ENCODE measurements around the gene MRPL45. TPM values are rescaled to one million over a fixed set of nuclear protein-coding genes. Genes with fewer than 3 reads are reported as not detected.
"Not testable (repeated sequence)": the region's sequence is repeated elsewhere in the genome, so short reads cannot be mapped to it uniquely, and the experiment has no call there.

MRPL45 gene
- total RNA-seq (2013; cell fraction: nucleolus; rRNA removed) = 10.3 and 10.6 TPM in 2 replicates
- 47.4 and 54.9 TPM in 2 replicates for total RNA-seq (2014; rRNA removed)
- total RNA-seq (2014; rRNA removed; fragmentation: Illumina TruSeq; extraction: Trizol) = 36.2 and 37.5 TPM in 2 replicates
- total RNA-seq (2021) = 44.5 and 45.3 TPM in 2 replicates
- 40.8 TPM for polyA plus RNA-seq (2011; ENCODE audit: low read depth)
- polyA plus RNA-seq (2011; rRNA removed) = 80.9 and 97.4 TPM in 2 replicates
- polyA plus RNA-seq (2011; cell fraction: cytosol; rRNA removed) = 56.5 and 69.7 TPM in 2 replicates
- polyA plus RNA-seq (2011; cell fraction: nucleus; rRNA removed) = 23.4 and 24.2 TPM in 2 replicates
- polyA plus RNA-seq (2012) = 38.6 and 47.3 TPM in 2 replicates
- polyA plus RNA-seq (2014; fragmentation: Illumina TruSeq; extraction: Trizol) = 82.4 and 98.5 TPM in 2 replicates
- 100 to 1,000 TPM; 107 to 128 TPM for polyA plus RNA-seq (2014; fragmentation: Nextera tagmentation; extraction: Ambion mirVana)
- 60.2 and 61.1 TPM in 2 replicates for polyA plus RNA-seq (2014; rRNA removed)
- polyA plus RNA-seq (2016; fragmentation: Nextera tagmentation; extraction: Ambion mirVana) = 10 to 100 TPM; 57.8 to 58.1 TPM
- 56.0 and 57.7 TPM in 2 replicates for polyA minus RNA-seq (2011; rRNA and poly(A)+ RNA removed)
- 11.8 and 15.4 TPM in 2 replicates for polyA minus RNA-seq (2011; cell fraction: cytosol; rRNA and poly(A)+ RNA removed)
- polyA minus RNA-seq (2011; cell fraction: nucleus; rRNA and poly(A)+ RNA removed) = 4.6 and 5.5 TPM in 2 replicates
- percentile 63 among the genes with signal in this experiment for Bru-seq, nascent RNA
- BruChase-seq, experiment 1, labeled RNA remaining after a 6-hour chase = percentile 65 among the genes with signal in this experiment
- percentile 63 among the genes with signal in this experiment for BruChase-seq, experiment 2, labeled RNA remaining after a 2-hour chase
- long read RNA-seq, experiment 1, transcript MRPL45-203 (8 exons, 1,705 nt) = major isoform, 68 of 78 reads
- long read RNA-seq, experiment 1, partial matches to known transcripts = 6 of 78 reads
- long read RNA-seq, experiment 1, other reads (novel, unspliced or antisense) = 1 of 78 reads
- long read RNA-seq, experiment 2, transcript MRPL45-203 (8 exons, 1,705 nt) = major isoform, 349 of 391 reads
- long read RNA-seq, experiment 2, transcript MRPL45-204 (7 exons, 1,554 nt) = minor isoform, 8 of 391 reads
- long read RNA-seq, experiment 2, partial matches to known transcripts = 13 of 391 reads
- long read RNA-seq, experiment 2, other reads (novel, unspliced or antisense) = 21 of 391 reads

DNA sequence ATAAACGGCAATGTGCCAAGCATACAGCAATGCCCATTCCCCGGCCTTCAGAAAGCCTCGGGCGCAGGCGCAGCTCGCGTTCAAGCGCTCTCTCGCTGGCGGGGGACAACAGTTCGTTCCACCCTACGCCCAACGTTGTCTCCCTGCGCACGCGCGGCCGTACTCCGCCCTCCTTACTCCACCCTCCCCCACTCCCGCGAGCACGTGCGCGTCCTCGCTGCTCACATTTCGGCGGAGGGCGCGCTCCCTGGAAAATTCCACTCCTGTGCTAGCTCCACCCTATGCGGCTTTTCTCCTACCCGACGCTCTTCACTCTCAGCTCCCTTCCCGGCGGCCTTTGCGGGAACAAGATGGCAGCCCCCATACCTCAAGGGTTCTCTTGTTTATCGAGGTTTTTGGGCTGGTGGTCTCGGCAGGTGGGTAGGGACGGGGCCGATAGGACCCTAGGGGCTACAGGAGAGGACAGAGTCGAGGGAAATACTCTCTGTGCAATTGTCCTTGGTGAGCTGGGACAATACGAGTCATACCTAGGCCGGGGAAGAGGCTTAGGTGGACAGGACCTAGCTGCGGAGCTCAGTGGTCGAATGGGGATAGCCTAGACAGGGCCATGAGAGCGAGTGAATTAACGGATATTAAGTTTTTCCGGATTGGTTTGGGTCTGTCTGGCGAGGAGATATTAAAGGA is at the start of gene MRPL45:
Gene MRPL45, plus strand, starts transcription at position 335 of the 684 bp plus-strand sequence. Its CDS starts 16 bp downstream, at position 351.
- TF ChIP-seq FOXK2 (IDR thresholded peaks at IDR 0.05) (0 out of 2 replicates have a peak, but pooled peaks have one; percentile 23), CHD2 (IDR thresholded peaks at IDR 0.05; ENCODE audit: borderline replicate concordance, low read depth, low read length) (0 out of 2 replicates have a peak, but pooled peaks have one; percentile 55), TAF1 (IDR thresholded peaks at IDR 0.05; ENCODE audit: borderline replicate concordance, low read depth, low read length) (peak; percentile 49; the same call in 1 of the 2 replicates), NRF1 (conservative IDR thresholded peaks at IDR 0.05; ENCODE audit: low read depth, low read length) (peak; percentile 79), EED (IDR thresholded peaks at IDR 0.05; ENCODE audit: low read depth) (0 out of 2 replicates have a peak, but pooled peaks have one; percentile 28), SIX5 (IDR thresholded peaks at IDR 0.05; ENCODE audit: low read depth, low read length, severe bottlenecking) (peak; percentile 20), IKZF2 (IDR thresholded peaks at IDR 0.05) (peak; percentile 21 to 37; a peak in 1 of 4 replicates), BHLHE40 (IDR thresholded peaks at IDR 0.05; ENCODE audit: borderline replicate concordance in 1 of 2, low read depth in 2 of 2, low read length in 1 of 2) (peak; percentile 91 to 97), RUNX3 (IDR thresholded peaks at IDR 0.05; ENCODE audit: low read length) (peak; percentile 38; the same call in 1 of the 2 replicates), HCFC1 (IDR thresholded peaks at IDR 0.05; ENCODE audit: low read length) (peak; percentile 49), POLR2A (IDR thresholded peaks at IDR 0.05; ENCODE audit: low read depth, low read length) (peak; percentile 67; the same call in 1 of the 2 replicates), YY1 (IDR thresholded peaks at IDR 0.05; ENCODE audit: low read depth, low read length) (peak; percentile 94), MXI1 (IDR thresholded peaks at IDR 0.05; ENCODE audit: low read depth, low read length) (0 out of 2 replicates have a peak, but pooled peaks have one; percentile 26), SP1 (IDR thresholded peaks at IDR 0.05; ENCODE audit: low read depth, low read length) (peak; percentile 51)
- TF ChIP-seq, protein P1, sequence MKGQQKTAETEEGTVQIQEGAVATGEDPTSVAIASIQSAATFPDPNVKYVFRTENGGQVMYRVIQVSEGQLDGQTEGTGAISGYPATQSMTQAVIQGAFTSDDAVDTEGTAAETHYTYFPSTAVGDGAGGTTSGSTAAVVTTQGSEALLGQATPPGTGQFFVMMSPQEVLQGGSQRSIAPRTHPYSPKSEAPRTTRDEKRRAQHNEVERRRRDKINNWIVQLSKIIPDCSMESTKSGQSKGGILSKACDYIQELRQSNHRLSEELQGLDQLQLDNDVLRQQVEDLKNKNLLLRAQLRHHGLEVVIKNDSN (IDR thresholded peaks at IDR 0.05; ENCODE audit: borderline replicate concordance, extremely low read length, insufficient read depth, low read depth, low read length) = peak; percentile 64
- TF ChIP-seq, protein P2, sequence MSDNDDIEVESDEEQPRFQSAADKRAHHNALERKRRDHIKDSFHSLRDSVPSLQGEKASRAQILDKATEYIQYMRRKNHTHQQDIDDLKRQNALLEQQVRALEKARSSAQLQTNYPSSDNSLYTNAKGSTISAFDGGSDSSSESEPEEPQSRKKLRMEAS (IDR thresholded peaks at IDR 0.05; ENCODE audit: low read depth, low read length) = 0 out of 2 replicates have a peak, but pooled peaks have one; percentile 19
- H3K36me3 ChIP-seq (ENCODE audit: control insufficient read depth in 2 of 2, insufficient read depth in 2 of 2, low read length in 1 of 2); in situ Hi-C loops (cut with MboI); BruUV-seq (replicated peaks); H4K20me1 ChIP-seq (ENCODE audit: control insufficient read depth, insufficient read depth); H3K79me2 ChIP-seq (ENCODE audit: control insufficient read depth, insufficient read depth, low read length); intact Hi-C loops (cut with micrococcal nuclease; ENCODE audit: unreplicated experiment); H3K9me3 ChIP-seq (replicated peaks; ENCODE audit: control insufficient read depth, insufficient read depth, low read length); FAIRE-seq; RAD21 ChIA-PET (ENCODE audit: unreplicated experiment); H3K4me1 ChIP-seq (ENCODE audit: control insufficient read depth, insufficient read depth, low read length); SMC1A ChIA-PET (ENCODE audit: uncharacterized antibody, unreplicated experiment); H3K27me3 ChIP-seq (replicated peaks in 1 of 2; ENCODE audit: control insufficient read depth in 2 of 2, insufficient read depth in 2 of 2, low read length in 1 of 2): not testable (repeated sequence)
- CTCF ChIA-PET = interaction anchor here (1.3 kb wide), 1 partner anchor 25 kb away, joined by 3 read pairs; no protein-coding TSS in a partner anchor
- WGBS (ENCODE audit: insufficient coverage, insufficient replicate concordance, low lambda C conversion rate, missing lambda C conversion rate) = 1% methylated on average over 48 of the region's 48 CpGs
- H2AFZ ChIP-seq (ENCODE audit: control insufficient read depth, low read depth, low read length) = peak within 1 kb of the TSS; percentile 76
- peak; percentile 98 for ATAC-seq
- H3K4me2 ChIP-seq (ENCODE audit: control insufficient read depth, insufficient read depth) = peak within 1 kb of the TSS; percentile 55
- H3K27ac ChIP-seq (ENCODE audit: control insufficient read depth, insufficient read depth) = peak within 1 kb of the TSS; percentile 42
- H3K9ac ChIP-seq (ENCODE audit: control insufficient read depth, insufficient read depth, low read length) = peak within 1 kb of the TSS; percentile 48; the same call in 1 of the 2 replicates
- peak; percentile 91 for DNase-seq (ENCODE audit: low read depth, low spot score)
- POLR2A ChIA-PET = interaction anchor here (0.6 to 1.4 kb wide), 3 partner anchors 14 to 53 kb away, joined by 3 to 5 read pairs (median 4); no protein-coding TSS in a partner anchor
- peak within 1 kb of the TSS; percentile 72 for H3K4me3 ChIP-seq

Data from GM12878 (cell line).